Measurements from ENCODE around the gene MEDAG.

Gene MEDAG

DNA sequence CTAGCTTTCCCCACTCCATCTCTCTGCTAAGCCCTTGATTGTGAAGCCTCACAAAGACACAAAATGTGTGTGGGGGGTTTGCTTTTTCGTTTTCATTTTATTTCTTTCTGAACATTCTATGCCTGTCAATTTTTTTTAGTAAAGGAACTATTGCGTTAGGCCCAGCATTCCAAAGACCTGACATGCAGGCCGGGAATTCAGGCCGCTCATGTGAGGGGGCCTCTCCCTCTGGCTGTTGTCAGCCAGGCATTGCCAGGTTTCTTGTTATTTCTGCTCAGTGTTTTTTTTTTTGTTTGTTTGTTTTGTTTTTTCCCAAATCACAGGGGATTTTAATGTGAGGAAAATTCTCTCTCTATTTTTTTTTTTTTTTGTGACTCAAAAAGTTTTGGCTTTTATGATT, 10.3 kb upstream of the MEDAG start:
- H3K27me3 ChIP-seq (replicated peaks; ENCODE audit: control insufficient read depth, insufficient read depth, low read length): no peaks in the 10 kb centered on the region
- H3K4me1 ChIP-seq (ENCODE audit: control insufficient read depth, insufficient read depth, low read length): peaks cover 67% of the 10 kb centered on the region
- peak overlapping the region; percentile 70 for H3K4me3 ChIP-seq (ENCODE audit: low read length)
- H3K9me3 ChIP-seq (ENCODE audit: control insufficient read depth, low read length): no peaks in the 10 kb centered on the region
- DNase-seq (ENCODE audit: low read depth): peak; percentile 95
- H3K36me3 ChIP-seq (ENCODE audit: control insufficient read depth, insufficient read depth, low read length, severe bottlenecking): no peaks in the 10 kb centered on the region
- H3K9ac ChIP-seq (ENCODE audit: low read length): peak overlapping the region; percentile 86

DNA sequence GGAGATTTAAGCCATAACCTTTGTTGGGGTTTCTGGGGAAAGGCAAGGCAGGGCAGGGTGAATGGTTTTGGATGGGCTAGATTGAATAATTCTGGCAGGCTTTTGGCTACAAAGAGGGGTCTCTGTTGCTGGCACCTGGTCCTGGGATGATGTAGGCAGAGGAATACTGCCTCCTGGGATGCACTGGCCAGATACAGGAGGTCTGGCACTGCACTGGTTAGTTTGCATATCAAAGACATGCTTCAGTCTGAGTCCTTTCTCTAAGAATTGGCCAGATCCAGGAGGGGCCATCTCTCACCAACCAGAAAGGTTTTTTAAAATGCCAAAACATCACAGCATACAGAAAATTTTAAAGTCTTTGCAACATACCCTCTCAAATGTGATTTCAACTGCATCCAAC, 8.0 kb upstream of the MEDAG start:
- Histone ChIP-seq H3K9me3 (ENCODE audit: control insufficient read depth, low read length) (no peaks in the 10 kb centered on the region), H3K36me3 (ENCODE audit: control insufficient read depth, insufficient read depth, low read length, severe bottlenecking) (no peaks in the 10 kb centered on the region), H3K4me3 (ENCODE audit: low read length) (peak overlapping the region; percentile 16), H3K27me3 (replicated peaks; ENCODE audit: control insufficient read depth, insufficient read depth, low read length) (no peaks in the 10 kb centered on the region), H3K9ac (ENCODE audit: low read length) (peak overlapping the region; percentile 48), H3K4me1 (ENCODE audit: control insufficient read depth, insufficient read depth, low read length) (peaks cover 61% of the 10 kb centered on the region)
- DNase-seq (ENCODE audit: low read depth): no peak

DNA sequence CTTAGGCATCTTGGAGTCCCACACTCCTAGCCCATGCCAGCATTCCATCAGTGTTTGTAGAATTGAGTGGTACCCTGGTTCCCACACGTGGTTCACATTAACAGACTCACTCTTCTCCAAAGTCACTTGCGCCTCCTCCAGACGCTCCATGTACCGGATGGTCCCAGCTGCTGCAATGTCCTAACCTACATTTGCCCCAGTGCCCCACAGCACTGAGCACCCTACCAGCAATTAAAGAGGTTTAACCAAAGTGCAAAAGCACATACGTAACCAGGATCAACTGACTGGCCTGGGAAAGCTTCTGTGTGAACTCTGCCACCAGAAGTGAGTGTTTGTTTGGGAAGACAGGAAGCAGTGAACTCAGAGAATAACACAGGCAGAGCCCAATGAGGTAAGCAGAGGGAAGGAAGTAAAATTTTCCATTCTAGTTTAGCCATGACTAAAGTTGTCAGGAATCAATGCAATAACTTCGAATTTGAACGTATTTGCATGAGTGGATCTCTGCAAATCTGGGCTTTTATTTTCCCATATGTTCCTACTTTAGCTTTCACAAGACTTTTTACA, 7.3 kb upstream of the MEDAG start:
- Histone ChIP-seq H3K4me1 (ENCODE audit: control insufficient read depth, insufficient read depth, low read length) (peaks cover 54% of the 10 kb centered on the region), H3K9ac (ENCODE audit: low read length) (peak overlapping the region; percentile 48), H3K4me3 (ENCODE audit: low read length) (peak overlapping the region; percentile 16), H3K9me3 (ENCODE audit: control insufficient read depth, low read length) (no peaks in the 10 kb centered on the region), H3K36me3 (ENCODE audit: control insufficient read depth, insufficient read depth, low read length, severe bottlenecking) (no peaks in the 10 kb centered on the region), H3K27me3 (replicated peaks; ENCODE audit: control insufficient read depth, insufficient read depth, low read length) (no peaks in the 10 kb centered on the region)
- DNase-seq (ENCODE audit: low read depth): peak; percentile 92

DNA sequence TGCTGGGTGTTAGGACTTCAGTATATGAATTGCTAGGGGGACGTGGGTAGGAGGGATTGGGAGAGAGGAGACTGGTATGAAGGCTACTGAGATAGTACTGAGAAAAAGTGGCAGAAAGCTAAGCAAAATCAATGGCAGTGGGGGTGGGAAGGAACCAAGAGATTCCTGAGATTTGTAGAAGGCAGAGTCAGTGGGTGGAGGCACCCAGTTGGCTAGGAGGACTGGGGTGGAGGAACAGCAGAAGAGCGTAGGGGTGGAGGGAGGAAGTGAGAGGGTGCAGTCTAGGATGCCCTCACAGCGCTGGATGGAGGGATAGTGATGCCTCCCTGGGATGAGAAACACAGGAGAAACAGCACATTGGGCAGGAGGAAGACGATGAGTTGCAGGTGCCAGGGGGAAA, 5.6 kb upstream of the MEDAG start:
- DNase-seq (ENCODE audit: low read depth): no peak
- H3K27me3 ChIP-seq (replicated peaks; ENCODE audit: control insufficient read depth, insufficient read depth, low read length): no peaks in the 10 kb centered on the region
- H3K4me1 ChIP-seq (ENCODE audit: control insufficient read depth, insufficient read depth, low read length): peaks cover 47% of the 10 kb centered on the region
- H3K4me3 ChIP-seq (ENCODE audit: low read length): no peak overlapping the region
- no peaks in the 10 kb centered on the region for H3K9me3 ChIP-seq (ENCODE audit: control insufficient read depth, low read length)
- no peak overlapping the region for H3K9ac ChIP-seq (ENCODE audit: low read length)
- no peaks in the 10 kb centered on the region for H3K36me3 ChIP-seq (ENCODE audit: control insufficient read depth, insufficient read depth, low read length, severe bottlenecking)

DNA sequence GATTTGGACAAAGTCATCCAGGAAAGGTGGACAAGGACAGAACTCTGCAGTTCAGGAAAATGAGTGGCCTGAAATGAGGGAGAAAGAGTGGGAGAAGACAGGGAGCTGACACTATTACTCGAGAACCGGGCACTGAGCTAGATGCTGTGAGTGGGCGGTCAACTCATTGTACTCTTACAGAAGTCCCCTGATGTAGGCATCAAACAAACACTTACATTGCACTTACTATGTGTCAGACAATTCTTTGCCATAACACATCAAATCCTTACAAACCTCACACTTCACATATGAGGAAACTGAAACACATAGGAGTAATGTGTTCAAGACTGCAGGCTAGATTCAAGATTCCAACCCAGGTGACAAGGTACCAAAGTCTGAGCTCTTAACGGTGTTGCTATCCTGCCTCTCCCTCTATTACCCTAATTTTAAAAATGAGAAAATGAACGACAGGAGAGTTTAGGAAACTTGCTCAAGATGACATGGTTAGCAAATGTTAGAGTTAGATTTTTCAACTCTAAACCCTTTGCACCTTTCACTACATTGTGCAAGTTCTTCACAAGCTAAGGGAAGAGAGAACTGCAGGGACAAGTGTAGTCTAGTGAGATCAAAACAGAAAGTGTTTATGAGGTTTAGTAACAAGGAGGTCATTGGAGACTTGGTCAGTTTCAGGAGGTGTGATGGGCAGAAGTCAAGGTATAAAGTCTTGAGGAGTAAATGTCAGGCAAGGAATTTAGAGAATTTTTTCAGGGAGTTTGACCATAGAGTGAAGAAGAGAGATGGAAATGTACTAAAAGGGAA, 4.9 kb upstream of the MEDAG start:
- H3K36me3 ChIP-seq (ENCODE audit: control insufficient read depth, insufficient read depth, low read length, severe bottlenecking): no peaks in the 10 kb centered on the region
- no peak overlapping the region for H3K9ac ChIP-seq (ENCODE audit: low read length)
- H3K4me3 ChIP-seq (ENCODE audit: low read length): no peak overlapping the region
- H3K27me3 ChIP-seq (replicated peaks; ENCODE audit: control insufficient read depth, insufficient read depth, low read length): no peaks in the 10 kb centered on the region
- peaks cover 44% of the 10 kb centered on the region for H3K4me1 ChIP-seq (ENCODE audit: control insufficient read depth, insufficient read depth, low read length)
- no peaks in the 10 kb centered on the region for H3K9me3 ChIP-seq (ENCODE audit: control insufficient read depth, low read length)
- DNase-seq (ENCODE audit: low read depth): no peak

DNA sequence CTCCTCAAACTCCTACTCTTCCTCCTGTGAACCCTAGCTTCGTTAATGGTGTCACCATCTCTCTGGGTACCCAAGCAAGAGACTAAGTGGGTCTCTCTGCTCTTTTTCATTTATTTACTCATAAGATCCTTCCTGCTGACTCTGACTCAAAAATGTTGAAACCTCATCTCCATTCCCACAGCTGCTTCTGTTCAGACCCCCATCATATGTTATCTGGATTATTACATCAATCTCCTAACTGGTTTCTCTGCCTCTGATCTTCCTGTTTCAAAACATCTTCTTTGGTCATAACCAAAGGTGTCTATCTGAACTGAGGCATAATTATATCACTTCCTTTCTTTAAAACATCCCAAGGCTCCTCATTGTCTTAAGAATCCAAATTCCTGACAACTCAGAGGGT, 2.0 kb upstream of the MEDAG start:
- H3K27me3 ChIP-seq (replicated peaks; ENCODE audit: control insufficient read depth, insufficient read depth, low read length): no peaks in the 10 kb centered on the region
- no peak for DNase-seq (ENCODE audit: low read depth)
- H3K36me3 ChIP-seq (ENCODE audit: control insufficient read depth, insufficient read depth, low read length, severe bottlenecking): no peaks in the 10 kb centered on the region

DNA sequence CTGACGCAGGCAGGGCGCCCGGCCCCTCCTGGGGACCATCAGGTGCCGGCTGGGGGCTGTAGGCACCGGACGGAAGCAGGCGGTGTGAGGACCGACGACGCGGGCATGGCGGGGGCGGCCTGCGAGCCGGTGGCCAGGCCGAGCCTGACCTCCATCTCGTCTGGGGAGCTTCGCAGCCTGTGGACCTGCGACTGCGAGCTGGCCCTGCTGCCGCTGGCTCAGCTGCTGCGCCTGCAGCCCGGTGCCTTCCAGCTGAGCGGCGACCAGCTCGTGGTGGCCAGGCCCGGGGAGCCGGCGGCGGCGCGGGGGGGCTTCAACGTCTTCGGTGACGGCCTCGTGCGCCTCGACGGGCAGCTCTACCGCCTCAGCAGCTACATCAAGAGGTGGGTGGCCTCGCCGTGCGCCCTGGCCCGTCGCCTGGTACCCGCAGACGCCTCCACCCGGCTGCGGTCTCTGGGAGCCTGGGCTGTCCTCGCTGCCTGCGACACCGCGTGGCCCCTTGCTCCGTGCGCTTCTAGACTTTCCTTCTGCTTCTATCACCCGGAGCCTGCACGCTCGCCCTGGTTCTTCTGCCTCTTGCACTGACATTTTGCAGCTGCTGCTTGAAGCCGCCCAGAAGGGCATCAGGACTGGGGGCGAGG, 460 bp downstream of the MEDAG start:
- no peak for DNase-seq (ENCODE audit: low read depth)
- Histone ChIP-seq H3K4me3 (ENCODE audit: low read length) (peak overlapping the region; percentile 94), H3K9me3 (ENCODE audit: control insufficient read depth, low read length) (no peaks in the 10 kb centered on the region), H3K4me1 (ENCODE audit: control insufficient read depth, insufficient read depth, low read length) (peaks cover 40% of the 10 kb centered on the region), H3K36me3 (ENCODE audit: control insufficient read depth, insufficient read depth, low read length, severe bottlenecking) (peaks cover 16% of the 10 kb centered on the region), H3K27me3 (replicated peaks; ENCODE audit: control insufficient read depth, insufficient read depth, low read length) (no peaks in the 10 kb centered on the region), H3K9ac (ENCODE audit: low read length) (peak overlapping the region; percentile 94)

More for the DNA sequence above, 2.0 kb upstream of the MEDAG start:
- Histone ChIP-seq H3K9me3 (ENCODE audit: control insufficient read depth, low read length) (no peaks in the 10 kb centered on the region), H3K4me1 (ENCODE audit: control insufficient read depth, insufficient read depth, low read length) (peaks cover 32% of the 10 kb centered on the region), H3K9ac (ENCODE audit: low read length) (no peak overlapping the region), H3K4me3 (ENCODE audit: low read length) (no peak overlapping the region)

DNA sequence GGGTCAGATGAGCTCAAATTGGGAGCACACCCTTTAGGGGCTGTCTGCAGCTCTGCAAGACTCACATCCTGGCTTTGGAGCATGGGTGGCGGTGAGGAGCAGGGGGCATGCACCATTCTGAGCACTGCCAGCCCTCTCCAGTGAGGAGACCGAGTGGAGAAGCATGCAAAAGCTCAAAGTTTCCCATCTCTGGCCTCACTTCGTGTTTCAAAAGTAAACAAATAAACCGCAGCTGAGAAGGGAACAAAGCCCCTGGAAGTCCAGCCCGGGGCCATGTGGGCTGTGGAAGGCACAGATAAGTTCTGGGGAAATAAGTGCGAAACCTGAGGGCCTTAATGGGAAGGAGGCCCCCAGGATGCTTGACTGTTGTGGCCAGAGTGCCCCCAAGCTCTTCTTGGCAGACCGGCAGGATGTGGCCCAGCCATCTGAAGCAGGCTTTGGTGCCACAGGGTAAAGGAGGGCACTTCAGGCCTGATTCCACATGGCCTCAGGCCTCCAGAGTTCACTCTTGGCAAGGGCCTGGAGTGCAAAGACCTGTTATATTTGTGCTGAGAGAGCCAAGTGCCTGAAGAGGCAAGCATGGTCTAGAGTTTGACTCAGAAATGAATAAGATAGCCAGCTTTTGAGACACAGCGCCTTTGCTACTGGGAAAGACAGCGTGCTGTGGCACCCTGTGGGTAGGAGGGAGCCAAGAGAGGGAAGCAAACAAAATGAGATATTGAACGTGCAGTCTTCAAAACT, 1.2 kb downstream of the MEDAG start:
- H3K9me3 ChIP-seq (ENCODE audit: control insufficient read depth, low read length): no peaks in the 10 kb centered on the region
- peak overlapping the region; percentile 94 for H3K4me3 ChIP-seq (ENCODE audit: low read length)
- peaks cover 48% of the 10 kb centered on the region for H3K4me1 ChIP-seq (ENCODE audit: control insufficient read depth, insufficient read depth, low read length)
- H3K9ac ChIP-seq (ENCODE audit: low read length): peak overlapping the region; percentile 94
- peaks cover 16% of the 10 kb centered on the region for H3K36me3 ChIP-seq (ENCODE audit: control insufficient read depth, insufficient read depth, low read length, severe bottlenecking)
- H3K27me3 ChIP-seq (replicated peaks; ENCODE audit: control insufficient read depth, insufficient read depth, low read length): no peaks in the 10 kb centered on the region
- DNase-seq (ENCODE audit: low read depth): peak; percentile 79

DNA sequence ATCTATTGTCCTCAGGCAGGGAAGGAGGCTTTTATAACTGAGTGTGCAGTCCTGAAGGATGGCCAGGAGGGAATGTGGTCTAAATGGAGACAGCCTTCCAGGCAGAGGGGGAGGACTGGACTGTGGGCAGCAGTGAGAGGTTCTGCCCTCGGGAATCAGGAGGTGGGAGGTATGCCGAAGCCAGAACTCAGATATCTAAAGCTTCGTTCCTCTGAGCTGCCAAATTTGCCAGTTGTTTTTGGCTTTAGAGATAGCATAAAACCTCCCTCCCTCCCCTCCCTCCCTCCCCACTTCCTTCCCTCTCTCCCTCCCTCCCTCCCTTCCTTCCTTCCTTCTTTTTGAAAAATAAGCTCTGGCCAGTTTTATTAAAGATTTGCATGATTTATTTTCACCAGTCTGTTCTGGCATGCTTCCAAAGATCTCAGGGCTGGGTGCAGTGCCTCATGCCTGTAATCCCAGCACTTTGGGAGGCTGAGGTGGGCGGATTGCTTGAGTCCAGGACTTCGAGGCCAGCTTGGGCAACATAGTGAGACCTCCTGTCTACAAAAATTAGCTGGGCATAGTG, 2.4 kb downstream of the MEDAG start:
- no peaks in the 10 kb centered on the region for H3K27me3 ChIP-seq (replicated peaks; ENCODE audit: control insufficient read depth, insufficient read depth, low read length)
- peaks cover 22% of the 10 kb centered on the region for H3K36me3 ChIP-seq (ENCODE audit: control insufficient read depth, insufficient read depth, low read length, severe bottlenecking)
- peak overlapping the region; percentile 94 for H3K4me3 ChIP-seq (ENCODE audit: low read length)
- peak overlapping the region; percentile 94 for H3K9ac ChIP-seq (ENCODE audit: low read length)
- peak; percentile 53 for DNase-seq (ENCODE audit: low read depth)
- no peaks in the 10 kb centered on the region for H3K9me3 ChIP-seq (ENCODE audit: control insufficient read depth, low read length)
- H3K4me1 ChIP-seq (ENCODE audit: control insufficient read depth, insufficient read depth, low read length): peaks cover 59% of the 10 kb centered on the region

DNA sequence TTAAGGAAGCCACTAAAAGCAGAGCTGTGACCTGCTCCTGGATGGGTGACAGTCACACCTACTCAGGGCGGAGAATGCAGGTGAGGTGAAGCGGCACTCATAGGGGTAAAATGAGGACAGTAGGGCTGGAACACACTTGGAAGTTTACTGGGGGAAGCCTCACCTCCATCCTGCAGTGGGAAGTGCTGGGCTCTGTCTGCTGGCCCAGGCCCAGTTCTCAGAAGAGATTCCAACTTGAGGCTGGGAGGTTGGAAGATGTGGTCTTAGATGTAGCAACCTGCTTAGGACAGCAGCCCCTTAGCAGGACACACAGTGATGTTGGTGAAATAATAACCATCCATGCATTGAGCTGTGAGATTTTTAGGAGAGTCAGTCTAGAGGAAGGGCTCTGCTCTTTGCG, 4.6 kb downstream of the MEDAG start:
- H3K36me3 ChIP-seq (ENCODE audit: control insufficient read depth, insufficient read depth, low read length, severe bottlenecking): peaks cover 22% of the 10 kb centered on the region
- no peaks in the 10 kb centered on the region for H3K27me3 ChIP-seq (replicated peaks; ENCODE audit: control insufficient read depth, insufficient read depth, low read length)
- H3K9ac ChIP-seq (ENCODE audit: low read length): peak overlapping the region; percentile 26
- peak overlapping the region; percentile 84 for H3K4me3 ChIP-seq (ENCODE audit: low read length)
- no peaks in the 10 kb centered on the region for H3K9me3 ChIP-seq (ENCODE audit: control insufficient read depth, low read length)
- peaks cover 56% of the 10 kb centered on the region for H3K4me1 ChIP-seq (ENCODE audit: control insufficient read depth, insufficient read depth, low read length)
- no peak for DNase-seq (ENCODE audit: low read depth)

Measured in adipocyte (in vitro differentiated cells).